Adipocyte (in vitro differentiated cells): ENCODE results near the gene COX6A2.

Experiments used
- DNase-seq: peaks from one replicate; pipeline ENCODE4 v3.0.0-alpha.2; 2015; ENCODE audit warnings: low read depth
- H3K27me3 ChIP-seq: replicated peaks from 2 replicates; pipeline ENCODE4 v1.7.0; 2013; ENCODE audit warnings: mild to moderate bottlenecking, low read length, moderate library complexity; ENCODE audit not compliant: control insufficient read depth, insufficient read depth
- H3K36me3 ChIP-seq: 2 replicates; pipeline ENCODE4 v1.7.0; 2013; ENCODE audit warnings: low read length, mild to moderate bottlenecking, moderate library complexity; ENCODE audit not compliant: control insufficient read depth, insufficient read depth, severe bottlenecking
- H3K4me1 ChIP-seq: 2 replicates; pipeline ENCODE4 v1.7.0; 2013; ENCODE audit warnings: mild to moderate bottlenecking, low read length, moderate library complexity; ENCODE audit not compliant: control insufficient read depth, insufficient read depth
- H3K4me3 ChIP-seq: 2 replicates; pipeline ENCODE4 v1.7.0; 2013; ENCODE audit warnings: mild to moderate bottlenecking, low read length, moderate library complexity
- H3K9ac ChIP-seq: 2 replicates; pipeline ENCODE4 v1.7.0; 2013; ENCODE audit warnings: mild to moderate bottlenecking, low read length, moderate library complexity
- H3K9me3 ChIP-seq: 2 replicates; pipeline ENCODE4 v1.7.0; 2013; ENCODE audit warnings: mild to moderate bottlenecking, low read length, moderate library complexity; ENCODE audit not compliant: control insufficient read depth

COX6A2 gene

GRCh38 chr16:31471241-31471874, 43.2 kb upstream of the COX6A2 start:
- peaks cover 27% of the 10 kb centered on the region for H3K4me1 ChIP-seq
- H3K9me3 ChIP-seq, result no peaks in the 10 kb centered on the region
- DNase-seq, result peak; percentile 33
- H3K27me3 ChIP-seq, result no peaks in the 10 kb centered on the region
- H3K36me3 ChIP-seq, result peaks cover 18% of the 10 kb centered on the region
- peak overlapping the region; percentile 94 for H3K9ac ChIP-seq
- H3K4me3 ChIP-seq, result peak overlapping the region; percentile 87

- no peaks in the 10 kb centered on the region for H3K27me3 ChIP-seq
- H3K9me3 ChIP-seq, result no peaks in the 10 kb centered on the region
- peaks cover 27% of the 10 kb centered on the region for H3K4me1 ChIP-seq
- DNase-seq, result no peak
- no peak overlapping the region for H3K4me3 ChIP-seq
- H3K9ac ChIP-seq, result no peak overlapping the region
- H3K36me3 ChIP-seq, result peaks cover 18% of the 10 kb centered on the region
Measured at GRCh38 chr16:31470615-31471014, 42.5 kb upstream of the COX6A2 start.

GRCh38 chr16:31467858-31468257, 39.7 kb upstream of the COX6A2 start:
- H3K27me3 ChIP-seq, result no peaks in the 10 kb centered on the region
- H3K4me3 ChIP-seq, result no peak overlapping the region
- peaks cover 26% of the 10 kb centered on the region for H3K36me3 ChIP-seq
- H3K4me1 ChIP-seq, result peaks cover 11% of the 10 kb centered on the region
- no peaks in the 10 kb centered on the region for H3K9me3 ChIP-seq
- no peak for DNase-seq
- H3K9ac ChIP-seq, result no peak overlapping the region

GRCh38 chr16:31467151-31467773, 39.1 kb upstream of the COX6A2 start:
- peaks cover 32% of the 10 kb centered on the region for H3K36me3 ChIP-seq
- no peak overlapping the region for H3K9ac ChIP-seq
- peaks cover 7% of the 10 kb centered on the region for H3K4me1 ChIP-seq
- no peaks in the 10 kb centered on the region for H3K9me3 ChIP-seq
- no peak for DNase-seq
- no peak overlapping the region for H3K4me3 ChIP-seq
- no peaks in the 10 kb centered on the region for H3K27me3 ChIP-seq

GRCh38 chr16:31466381-31466841, 38.3 kb upstream of the COX6A2 start:
- Histone ChIP-seq H3K4me1 (peaks cover 3% of the 10 kb centered on the region), H3K36me3 (peaks cover 37% of the 10 kb centered on the region), H3K4me3 (no peak overlapping the region), H3K27me3 (no peaks in the 10 kb centered on the region), H3K9ac (no peak overlapping the region), H3K9me3 (no peaks in the 10 kb centered on the region)
- DNase-seq, result no peak

- no peak overlapping the region for H3K4me3 ChIP-seq
- no peaks in the 10 kb centered on the region for H3K27me3 ChIP-seq
- no peak for DNase-seq
- H3K9me3 ChIP-seq, result no peaks in the 10 kb centered on the region
- H3K36me3 ChIP-seq, result peaks cover 37% of the 10 kb centered on the region
- H3K4me1 ChIP-seq, result no peaks in the 10 kb centered on the region
- no peak overlapping the region for H3K9ac ChIP-seq
Measured at GRCh38 chr16:31465788-31466370, 37.7 kb upstream of the COX6A2 start.

GRCh38 chr16:31464781-31465260, 36.7 kb upstream of the COX6A2 start:
- Histone ChIP-seq H3K36me3 (peaks cover 37% of the 10 kb centered on the region), H3K4me3 (no peak overlapping the region), H3K9me3 (no peaks in the 10 kb centered on the region), H3K4me1 (peaks cover 9% of the 10 kb centered on the region), H3K27me3 (no peaks in the 10 kb centered on the region), H3K9ac (no peak overlapping the region)
- DNase-seq, result no peak

GRCh38 chr16:31464348-31464769, 36.2 kb upstream of the COX6A2 start:
- no peak for DNase-seq
- peaks cover 9% of the 10 kb centered on the region for H3K4me1 ChIP-seq
- no peak overlapping the region for H3K4me3 ChIP-seq
- H3K9ac ChIP-seq, result no peak overlapping the region
- H3K9me3 ChIP-seq, result no peaks in the 10 kb centered on the region
- peaks cover 37% of the 10 kb centered on the region for H3K36me3 ChIP-seq
- no peaks in the 10 kb centered on the region for H3K27me3 ChIP-seq

GRCh38 chr16:31461921-31462804, 34.0 kb upstream of the COX6A2 start:
- DNase-seq, result no peak
- H3K4me1 ChIP-seq, result peaks cover 18% of the 10 kb centered on the region
- no peaks in the 10 kb centered on the region for H3K27me3 ChIP-seq
- H3K9me3 ChIP-seq, result no peaks in the 10 kb centered on the region
- no peak overlapping the region for H3K9ac ChIP-seq
- peaks cover 36% of the 10 kb centered on the region for H3K36me3 ChIP-seq
- no peak overlapping the region for H3K4me3 ChIP-seq

GRCh38 chr16:31461201-31461920, 33.2 kb upstream of the COX6A2 start:
- peaks cover 31% of the 10 kb centered on the region for H3K36me3 ChIP-seq

More at GRCh38 chr16:31461201-31461920, 33.2 kb upstream of the COX6A2 start:
- no peaks in the 10 kb centered on the region for H3K9me3 ChIP-seq
- H3K9ac ChIP-seq, result peak overlapping the region; percentile 2
- no peaks in the 10 kb centered on the region for H3K27me3 ChIP-seq
- H3K4me3 ChIP-seq, result no peak overlapping the region
- peaks cover 26% of the 10 kb centered on the region for H3K4me1 ChIP-seq
- no peak for DNase-seq
